ENCODE data around the gene PRAMEF1.
"Not testable (repeated sequence)": the region's sequence is repeated elsewhere in the genome, so short reads cannot be mapped to it uniquely, and the experiment has no call there.

Gene PRAMEF1

GRCh38 chr1:12775443-12775842, 15.8 kb upstream of the PRAMEF1 start:
- DNase-seq (ENCODE audit: low read depth): no peak

DNA sequence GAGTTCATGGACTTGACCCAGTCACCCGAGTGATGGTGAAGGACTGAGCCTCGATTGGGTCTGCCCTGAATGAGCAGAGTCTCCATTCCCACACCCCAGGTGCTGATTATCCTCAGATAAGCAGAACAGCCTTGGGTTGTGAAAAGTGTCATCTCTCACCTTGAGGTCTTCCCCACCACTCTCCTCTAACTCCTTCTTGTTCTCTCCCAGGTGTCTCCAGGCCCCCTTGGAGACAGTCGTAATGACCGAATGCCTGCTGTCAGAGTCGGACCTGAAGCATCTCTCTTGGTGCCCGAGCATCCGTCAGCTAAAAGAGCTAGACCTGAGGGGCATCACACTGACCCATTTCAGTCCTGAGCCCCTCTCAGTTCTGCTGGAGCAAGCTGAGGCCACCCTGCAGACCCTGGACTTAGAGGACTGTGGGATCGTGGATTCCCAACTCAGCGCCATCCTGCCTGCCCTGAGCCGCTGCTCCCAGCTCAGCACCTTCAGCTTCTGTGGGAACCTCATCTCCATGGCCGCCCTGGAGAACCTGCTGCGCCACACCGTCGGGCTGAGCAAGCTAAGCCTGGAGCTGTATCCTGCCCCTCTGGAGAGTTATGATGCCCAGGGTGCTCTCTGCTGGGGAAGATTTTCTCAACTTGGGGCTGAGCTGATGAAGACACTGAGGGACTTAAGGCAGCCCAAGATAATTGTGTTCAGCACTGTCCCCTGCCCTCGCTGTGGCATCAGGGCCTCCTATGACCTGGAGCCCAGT, 14.2 kb upstream of the PRAMEF1 start:
- no peak for DNase-seq (ENCODE audit: low read depth)

GRCh38 chr1:12778061-12778460, 13.1 kb upstream of the PRAMEF1 start:
- DNase-seq (ENCODE audit: low read depth): no peak

DNA sequence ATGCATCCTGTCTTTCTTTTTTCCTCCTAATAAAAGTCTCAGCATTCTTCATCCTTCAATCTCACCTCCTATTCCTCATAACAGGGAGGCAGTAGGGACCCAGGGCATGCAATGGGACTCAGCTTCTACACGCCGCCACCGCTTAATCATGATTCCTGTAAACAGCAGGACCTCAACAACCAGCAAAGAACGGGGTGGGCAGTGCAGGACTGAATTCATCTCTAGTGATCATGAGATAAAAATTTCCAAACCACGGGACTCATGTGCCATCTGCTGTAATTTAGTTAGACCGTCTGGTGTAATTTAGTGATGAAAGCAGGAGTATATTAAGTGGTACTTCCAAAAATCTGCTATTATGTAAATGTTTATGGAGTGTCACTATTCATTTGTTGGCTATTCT, 12.3 kb upstream of the PRAMEF1 start:
- DNase-seq (ENCODE audit: low read depth): no peak

DNA sequence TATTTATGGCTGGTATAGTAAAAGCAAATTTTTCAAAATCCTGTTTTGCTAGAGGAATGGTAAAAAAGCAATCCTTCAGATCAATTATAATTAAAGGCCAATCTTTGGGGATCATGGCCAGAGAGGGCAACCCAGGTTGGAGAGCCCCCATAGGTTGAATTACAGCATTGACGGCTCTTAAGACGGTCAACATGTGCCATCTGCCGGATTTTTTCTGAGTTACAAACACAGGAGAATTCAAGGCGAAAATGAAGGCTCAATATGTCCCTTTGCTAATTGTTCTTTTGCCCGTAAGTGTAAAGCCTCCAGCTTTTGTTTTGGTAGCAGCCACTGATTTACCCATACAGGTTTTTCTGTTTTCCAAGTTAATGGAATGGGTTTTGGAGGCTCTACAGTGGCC, 9.7 kb upstream of the PRAMEF1 start:
- not testable (repeated sequence) for DNase-seq (ENCODE audit: low read depth)

DNA sequence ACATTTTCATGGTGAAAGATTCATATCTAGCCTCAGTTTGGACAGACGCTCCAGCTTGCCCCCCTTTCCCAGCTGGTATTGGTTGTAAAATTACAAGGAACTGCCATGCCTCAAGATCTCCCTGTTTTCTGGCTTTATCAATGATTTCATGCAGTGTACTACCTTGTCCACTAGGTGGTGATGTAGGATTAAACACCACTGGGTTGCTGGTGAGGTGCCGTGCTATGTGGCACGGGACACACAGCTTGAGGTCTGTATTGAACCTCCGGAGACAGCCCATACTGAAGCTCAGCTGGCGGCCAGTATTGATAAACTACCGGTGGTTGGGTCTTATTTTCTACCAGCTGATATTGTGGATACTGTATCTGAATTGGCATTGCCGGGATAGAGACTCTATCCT, 7.4 kb upstream of the PRAMEF1 start:
- DNase-seq (ENCODE audit: low read depth): peak; percentile 1

GRCh38 chr1:12784729-12785128, 6.5 kb upstream of the PRAMEF1 start:
- DNase-seq (ENCODE audit: low read depth): not testable (repeated sequence)

GRCh38 chr1:12798911-12799310, 7.7 kb downstream of the PRAMEF1 start:
- DNase-seq (ENCODE audit: low read depth): no peak

- DNase-seq (ENCODE audit: low read depth): no peak
Measured at GRCh38 chr1:12799730-12800129, 8.5 kb downstream of the PRAMEF1 start.

DNA sequence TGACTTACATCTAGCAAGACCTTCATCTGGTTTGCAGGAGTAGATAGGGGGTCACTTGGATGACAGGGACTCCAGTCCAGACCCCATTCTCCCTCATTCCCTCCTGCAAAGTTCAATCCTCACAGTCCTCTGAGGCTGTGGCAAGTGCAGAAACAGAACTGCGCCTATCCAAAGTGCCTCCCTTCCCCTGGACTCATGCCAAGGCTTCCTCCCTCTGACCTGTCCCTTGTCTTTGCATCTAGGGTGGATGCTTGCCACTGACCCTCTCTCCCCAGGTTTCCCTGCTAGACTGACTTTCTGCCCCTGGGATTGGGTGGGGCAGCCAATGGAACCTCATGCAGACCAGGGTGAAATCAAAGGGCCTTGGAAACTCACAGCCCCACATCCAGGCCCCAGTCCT, 18.7 kb downstream of the PRAMEF1 start:
- no peak for DNase-seq (ENCODE audit: low read depth)

- DNase-seq (ENCODE audit: low read depth): no peak
Measured at GRCh38 chr1:12810691-12811408, 19.7 kb downstream of the PRAMEF1 start.

- no peak for DNase-seq (ENCODE audit: low read depth)
Measured at GRCh38 chr1:12811409-12811784, 20.2 kb downstream of the PRAMEF1 start.

GRCh38 chr1:12819061-12819460, 27.9 kb downstream of the PRAMEF1 start:
- DNase-seq (ENCODE audit: low read depth): not testable (repeated sequence)

DNA sequence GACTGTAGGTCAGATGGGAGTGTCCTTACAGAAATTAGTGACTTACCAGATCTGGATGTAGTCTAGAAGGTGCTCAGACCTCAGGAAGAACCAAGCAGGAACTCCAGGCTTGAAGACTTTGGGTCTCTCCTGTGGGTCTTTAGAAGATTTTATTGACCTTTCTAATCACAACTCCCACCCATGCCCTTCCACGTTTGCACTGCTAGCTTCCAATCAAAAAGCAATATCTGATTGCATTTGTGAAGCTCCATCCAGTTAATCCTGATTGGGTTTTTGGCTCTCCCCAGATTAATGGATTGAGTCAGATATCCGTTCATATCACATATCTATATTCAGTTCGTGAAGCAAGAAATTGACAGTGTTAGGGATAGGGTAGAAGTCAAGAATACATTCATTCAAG, 40.1 kb downstream of the PRAMEF1 start, which contains the start of gene PRAMEF11:
Gene PRAMEF11, minus strand, starts transcription at position 101 of the 400 bp plus-strand sequence. CDS start 2,621 bp downstream, outside the sequence.
- not testable (repeated sequence) for DNase-seq (ENCODE audit: low read depth)

GRCh38 chr1:12833251-12833650, 42.1 kb downstream of the PRAMEF1 start:
- not testable (repeated sequence) for DNase-seq (ENCODE audit: low read depth)
